WTC11 (cell line): ENCODE data around the gene PPM1D.
"Not testable (repeated sequence)": the region's sequence is repeated elsewhere in the genome, so short reads cannot be mapped to it uniquely, and the experiment has no call there.

ENCODE experiments used
- CTCF ChIP-seq: fragments of 200-600 bp; IDR thresholded peaks from 2 replicates; pipeline ENCODE4 v1.8.0; 2022; ENCODE audit warnings: antibody characterized with exemption
- JUN ChIP-seq: sonication (generic); formaldehyde crosslinking; IDR thresholded peaks from 2 replicates; pipeline ENCODE4 v1.8.0; 2023; ENCODE audit warnings: mild to moderate bottlenecking, missing genetic modification reagents
- SP1 ChIP-seq: sonication (generic); formaldehyde crosslinking; conservative IDR thresholded peaks from 2 replicates; pipeline ENCODE4 v1.8.1; 2022; ENCODE audit warnings: missing genetic modification reagents

- TF ChIP-seq CTCF; JUN (CRISPR knock-in tag); SP1 (CRISPR knock-in tag): not testable (repeated sequence)
Observed at GRCh38 chr17:60611321-60611720, 11.3 kb downstream of the PPM1D start.
